ENCODE measurements around the gene LILRB4.
"Not testable (repeated sequence)": the region's sequence is repeated elsewhere in the genome, so short reads cannot be mapped to it uniquely, and the experiment has no call there.

LILRB4 gene

DNA sequence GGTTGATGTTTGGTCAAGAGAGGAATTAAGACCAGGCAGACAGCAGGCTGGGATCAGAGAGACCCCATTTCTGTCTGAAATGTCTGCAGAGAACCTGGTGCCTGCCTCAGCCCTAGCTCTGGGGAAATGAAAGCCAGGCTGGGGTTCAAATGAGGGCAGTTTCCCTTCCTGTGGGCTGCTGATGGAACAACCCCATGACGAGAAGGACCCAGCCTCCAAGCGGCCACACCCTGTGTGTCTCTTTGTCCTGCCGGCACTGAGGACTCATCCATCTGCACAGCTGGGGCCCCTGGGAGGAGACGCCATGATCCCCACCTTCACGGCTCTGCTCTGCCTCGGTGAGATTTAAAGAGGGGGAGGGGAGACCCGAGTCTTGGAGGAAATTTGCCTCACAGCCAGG lies at the start of gene LILRB4:
Gene LILRB4 (plus strand): TSS at position 256 of the 400 bp plus-strand sequence. CDS start 49 bp downstream, at position 305.
- no peak within 1 kb of the TSS for H3K4me3 ChIP-seq (ENCODE audit: low read depth, low read length)
- DNase-seq (ENCODE audit: low read depth): no peak
- TF ChIP-seq, protein P1, sequence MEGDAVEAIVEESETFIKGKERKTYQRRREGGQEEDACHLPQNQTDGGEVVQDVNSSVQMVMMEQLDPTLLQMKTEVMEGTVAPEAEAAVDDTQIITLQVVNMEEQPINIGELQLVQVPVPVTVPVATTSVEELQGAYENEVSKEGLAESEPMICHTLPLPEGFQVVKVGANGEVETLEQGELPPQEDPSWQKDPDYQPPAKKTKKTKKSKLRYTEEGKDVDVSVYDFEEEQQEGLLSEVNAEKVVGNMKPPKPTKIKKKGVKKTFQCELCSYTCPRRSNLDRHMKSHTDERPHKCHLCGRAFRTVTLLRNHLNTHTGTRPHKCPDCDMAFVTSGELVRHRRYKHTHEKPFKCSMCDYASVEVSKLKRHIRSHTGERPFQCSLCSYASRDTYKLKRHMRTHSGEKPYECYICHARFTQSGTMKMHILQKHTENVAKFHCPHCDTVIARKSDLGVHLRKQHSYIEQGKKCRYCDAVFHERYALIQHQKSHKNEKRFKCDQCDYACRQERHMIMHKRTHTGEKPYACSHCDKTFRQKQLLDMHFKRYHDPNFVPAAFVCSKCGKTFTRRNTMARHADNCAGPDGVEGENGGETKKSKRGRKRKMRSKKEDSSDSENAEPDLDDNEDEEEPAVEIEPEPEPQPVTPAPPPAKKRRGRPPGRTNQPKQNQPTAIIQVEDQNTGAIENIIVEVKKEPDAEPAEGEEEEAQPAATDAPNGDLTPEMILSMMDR (conservative IDR thresholded peaks at IDR 0.05; ENCODE audit: low read depth, low read length): no peak

DNA sequence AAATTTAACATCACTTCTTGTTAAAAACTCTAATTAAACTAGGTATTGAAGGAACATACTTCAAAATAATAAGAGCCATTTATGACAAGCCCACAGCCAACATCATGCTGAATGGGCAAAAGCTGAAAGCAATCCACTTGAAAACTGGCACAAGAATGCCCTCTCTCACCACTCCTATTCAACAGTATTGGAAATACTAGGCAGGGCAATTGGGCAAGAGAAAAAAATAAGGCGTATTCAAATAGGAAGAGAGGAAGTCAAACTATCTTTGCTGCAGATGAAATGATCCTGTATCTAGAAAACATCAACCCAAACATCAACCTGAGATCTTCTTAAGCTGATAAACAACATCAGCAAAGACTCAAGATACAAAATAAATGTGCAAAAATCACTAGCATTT lies 48.1 kb upstream of the LILRB4 start:
- H3K4me3 ChIP-seq (ENCODE audit: low read depth, low read length): no peak overlapping the region
- no peak for DNase-seq (ENCODE audit: low read depth)
- TF ChIP-seq, protein P1 (conservative IDR thresholded peaks at IDR 0.05; ENCODE audit: low read depth, low read length): no peak

DNA sequence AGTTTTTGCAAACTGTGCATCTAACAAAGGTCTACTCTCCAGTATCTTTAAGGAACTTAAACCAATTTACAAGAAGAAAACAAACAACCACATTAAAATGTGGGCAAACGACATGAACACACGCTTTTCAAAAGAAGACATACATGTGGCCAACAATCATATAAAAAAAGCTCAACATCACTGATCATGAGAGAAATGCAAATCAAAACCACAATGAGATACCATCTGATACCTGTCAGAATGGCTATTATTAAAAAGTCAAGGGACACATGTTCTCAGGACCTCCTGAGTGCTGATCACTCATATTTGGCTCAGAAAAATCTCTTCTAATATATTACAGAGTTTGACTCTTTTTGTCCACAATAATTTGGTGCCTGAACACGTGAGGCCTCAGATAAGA lies 46.7 kb upstream of the LILRB4 start:
- H3K4me3 ChIP-seq (ENCODE audit: low read depth, low read length): no peak overlapping the region
- TF ChIP-seq, protein P1 (conservative IDR thresholded peaks at IDR 0.05; ENCODE audit: low read depth, low read length): no peak
- DNase-seq (ENCODE audit: low read depth): no peak

DNA sequence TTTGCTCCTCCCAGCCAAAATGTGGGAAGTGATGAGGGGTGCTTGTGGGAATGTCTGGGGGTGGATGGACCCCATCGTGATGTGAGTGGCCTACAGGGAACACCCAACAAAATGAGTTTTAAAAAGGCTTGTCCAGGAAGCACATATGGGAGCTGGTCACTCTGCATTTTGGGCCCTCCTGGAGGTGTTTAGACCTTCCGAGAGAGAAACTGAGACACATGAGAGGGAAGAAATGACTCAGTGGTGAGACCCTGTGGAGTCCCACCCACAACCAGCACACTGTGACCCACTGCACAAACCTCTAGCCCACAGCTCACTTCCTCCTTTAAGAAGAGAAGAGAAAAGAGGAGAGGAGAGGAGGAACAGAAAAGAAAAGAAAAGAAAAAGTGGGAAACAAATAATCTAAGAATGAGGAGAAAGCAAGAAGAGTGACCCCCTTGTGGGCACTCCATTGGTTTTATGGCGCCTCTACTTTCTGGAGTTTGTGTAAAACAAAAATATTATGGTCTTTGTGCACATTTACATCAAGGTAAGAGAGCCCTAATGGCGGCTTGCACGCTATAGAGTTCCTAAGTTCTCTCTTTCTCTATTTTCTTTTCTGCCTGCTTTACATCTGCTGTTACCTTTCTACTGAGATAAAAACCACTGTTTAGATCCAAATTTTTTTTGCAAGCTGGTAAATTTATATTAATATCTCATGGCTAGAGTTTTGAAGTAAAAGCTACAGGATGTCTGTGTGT lies 45.8 kb upstream of the LILRB4 start:
- TF ChIP-seq, protein P1 (conservative IDR thresholded peaks at IDR 0.05; ENCODE audit: low read depth, low read length): no peak
- H3K4me3 ChIP-seq (ENCODE audit: low read depth, low read length): no peak overlapping the region
- no peak for DNase-seq (ENCODE audit: low read depth)

DNA sequence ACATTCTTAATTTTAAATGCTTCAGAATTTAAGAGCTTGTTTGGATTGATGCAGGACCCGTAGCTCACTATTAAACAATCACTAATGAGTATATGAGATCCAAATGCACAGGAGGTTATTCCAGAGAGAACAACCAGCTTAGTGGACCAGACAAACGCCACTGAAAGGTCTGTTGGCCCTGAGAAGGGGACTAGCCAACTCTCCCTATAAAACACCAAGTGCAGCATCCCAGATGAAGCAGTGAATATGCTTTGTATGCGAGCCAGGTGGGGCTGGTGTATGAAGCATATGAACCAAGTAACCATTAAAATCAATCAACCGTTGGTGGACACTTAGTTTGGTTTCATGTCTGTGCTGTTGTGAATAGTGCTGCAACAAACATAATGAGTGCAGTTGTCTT lies 42.3 kb upstream of the LILRB4 start:
- DNase-seq (ENCODE audit: low read depth): no peak
- H3K4me3 ChIP-seq (ENCODE audit: low read depth, low read length): no peak overlapping the region
- TF ChIP-seq, protein P1 (conservative IDR thresholded peaks at IDR 0.05; ENCODE audit: low read depth, low read length): no peak

DNA sequence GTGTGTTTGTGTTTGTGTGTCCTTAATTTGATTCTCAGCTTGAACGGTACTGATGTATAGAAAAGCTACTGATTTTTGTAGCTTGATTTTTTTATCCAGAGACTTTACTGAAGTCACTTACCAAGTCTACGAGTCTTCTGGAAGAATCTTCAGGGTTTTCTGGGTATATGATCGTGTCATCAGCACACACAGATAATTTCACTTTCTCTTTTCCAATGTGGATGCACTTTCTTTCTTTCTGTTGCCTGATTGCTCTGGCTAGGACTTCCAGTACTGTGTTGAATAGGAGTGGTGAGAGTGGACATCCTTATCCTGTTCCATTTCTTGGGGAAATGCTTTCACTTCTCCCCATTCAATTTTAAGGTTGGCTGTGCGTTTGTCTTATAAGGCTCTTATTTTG lies 40.4 kb upstream of the LILRB4 start:
- H3K4me3 ChIP-seq (ENCODE audit: low read depth, low read length): no peak overlapping the region
- TF ChIP-seq, protein P1 (conservative IDR thresholded peaks at IDR 0.05; ENCODE audit: low read depth, low read length): no peak
- no peak for DNase-seq (ENCODE audit: low read depth)

DNA sequence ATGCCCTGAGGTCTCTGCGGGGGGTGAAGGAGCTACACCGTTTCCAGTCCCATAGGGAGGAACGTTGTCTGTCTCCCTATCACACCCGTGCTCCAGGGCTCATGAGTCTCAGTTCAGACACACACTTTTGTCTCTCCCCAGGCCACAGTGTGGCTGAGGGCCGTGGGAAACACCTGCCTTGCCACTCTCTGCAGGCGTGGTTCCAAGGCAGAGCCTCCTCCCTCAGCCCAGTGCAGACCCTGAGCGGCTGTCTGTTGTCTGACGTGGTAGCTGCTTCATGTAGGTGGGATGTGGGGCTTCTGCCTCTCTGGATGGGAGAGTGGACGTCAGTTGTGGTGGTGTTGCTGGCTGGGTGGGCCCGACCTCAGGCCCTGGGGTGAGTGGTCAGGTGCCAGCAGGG lies 38.6 kb upstream of the LILRB4 start:
- not testable (repeated sequence) for H3K4me3 ChIP-seq (ENCODE audit: low read depth, low read length)

DNA sequence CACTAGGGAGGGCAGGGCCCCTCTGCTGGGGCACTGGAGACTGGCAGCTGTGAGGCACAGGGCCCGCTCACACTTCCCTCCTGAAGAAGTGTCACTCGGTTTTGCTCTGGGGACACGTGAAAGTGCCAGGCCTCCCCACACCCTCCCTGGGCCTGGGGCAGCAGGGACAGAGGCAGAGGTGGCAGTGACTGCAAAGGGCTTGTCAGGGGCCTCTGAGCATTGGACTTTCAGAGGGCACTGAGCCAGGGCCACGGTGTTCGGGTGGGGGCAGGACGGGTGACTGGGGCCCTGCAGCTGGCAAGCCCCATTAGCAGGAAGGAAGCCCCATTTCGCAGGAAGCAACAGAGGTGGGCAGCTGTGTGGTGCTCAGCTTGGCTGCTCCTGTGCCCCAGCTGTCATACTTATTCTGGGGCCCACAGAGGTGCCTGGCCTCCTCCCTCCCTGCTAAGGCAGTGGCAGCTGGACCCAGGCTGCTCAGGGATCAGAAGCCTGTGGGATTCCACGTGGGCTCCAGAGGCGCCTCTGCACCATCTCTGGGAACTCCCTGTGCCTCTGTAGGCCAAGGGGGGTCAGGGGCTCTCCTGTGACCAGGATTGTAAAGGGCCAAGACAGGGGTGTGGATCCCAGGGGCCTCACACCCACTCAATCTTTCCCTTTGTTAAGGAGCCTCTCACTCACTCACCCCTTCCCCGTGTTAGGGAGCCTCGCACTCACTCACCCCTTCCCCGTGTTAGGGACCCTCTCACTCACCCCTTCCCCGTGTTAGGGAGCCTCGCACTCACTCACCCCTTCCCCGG lies 37.7 kb upstream of the LILRB4 start:
- DNase-seq (ENCODE audit: low read depth); H3K4me3 ChIP-seq (ENCODE audit: low read depth, low read length): not testable (repeated sequence)

More for the DNA sequence above, 38.6 kb upstream of the LILRB4 start:
- DNase-seq (ENCODE audit: low read depth): not testable (repeated sequence)

Data from choroid plexus epithelial cell (primary cell).